ENCODE results near the gene ANKRD31. TPM values are rescaled to one million over a fixed set of nuclear protein-coding genes. Genes with fewer than 3 reads are reported as not detected.

The ANKRD31 gene
- total RNA-seq, 1 experiment from 2014 or later: not detected

GRCh38 chr5:75192804-75193203, 43.9 kb downstream of the ANKRD31 start:
- intact Hi-C loops (cut with micrococcal nuclease; ENCODE audit: unreplicated experiment): no loop called here
- no peak for DNase-seq (ENCODE audit: low read depth, low spot score)
- POLR2A ChIA-PET: no interaction called here

DNA sequence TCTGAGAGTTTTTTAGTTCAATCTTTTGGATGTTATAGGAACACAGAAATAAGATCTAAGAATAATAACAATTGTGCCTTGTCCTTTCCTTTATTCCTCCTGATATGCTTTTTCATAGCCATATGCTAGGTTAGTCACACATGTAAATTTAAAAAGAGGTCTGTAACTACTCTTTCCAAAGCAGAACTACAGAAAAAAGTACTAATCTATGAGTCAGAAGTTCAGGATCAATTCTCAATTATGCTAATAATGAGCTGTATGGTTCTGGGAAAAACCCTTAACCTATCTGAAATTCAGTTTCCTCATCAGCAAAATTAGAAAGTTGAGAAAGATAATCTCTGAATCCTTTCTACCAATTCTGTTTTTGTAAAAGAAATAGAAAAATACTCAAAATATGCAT, 44.4 kb downstream of the ANKRD31 start:
- no peak for TF ChIP-seq CTCF (IDR thresholded peaks at IDR 0.05)
- TF ChIP-seq SIN3A (IDR thresholded peaks at IDR 0.05; ENCODE audit: borderline replicate concordance, insufficient read depth, low read depth, low read length): no peak
- TF ChIP-seq POLR2AphosphoS5 (IDR thresholded peaks at IDR 0.05; ENCODE audit: low read depth, low read length): no peak
- in situ Hi-C loops (cut with HindIII; ENCODE audit: low pct_unique_long_range_greater_than_20kb, low sequenced_read_pairs): no loop called here
- POLR2A ChIA-PET: no interaction called here
- no peaks in the 10 kb centered on the region for H3K36me3 ChIP-seq (ENCODE audit: control insufficient read depth, insufficient read depth, low read length)
- no TSS peak for BruUV-seq (replicated peaks)
- H3K27ac ChIP-seq (ENCODE audit: low read length): no peak overlapping the region
- H3K4me1 ChIP-seq (ENCODE audit: control insufficient read depth, insufficient read depth, low read length): no peaks in the 10 kb centered on the region
- CTCF ChIA-PET: no interaction called here
- no peak for DNase-seq (ENCODE audit: low read depth, low spot score)
- H3K9me3 ChIP-seq (ENCODE audit: control insufficient read depth, insufficient read depth, low read depth, low read length): no peaks in the 10 kb centered on the region
- ATAC-seq: no peak
- H3K4me3 ChIP-seq (ENCODE audit: low read depth in 2 of 2, low read length in 2 of 2): no peak overlapping the region
- peaks cover 29% of the 10 kb centered on the region for H3K27me3 ChIP-seq (ENCODE audit: control insufficient read depth, insufficient read depth, low read length)
- intact Hi-C loops (cut with micrococcal nuclease; ENCODE audit: unreplicated experiment): no loop called here

More at GRCh38 chr5:75192804-75193203, 43.9 kb downstream of the ANKRD31 start:
- TF ChIP-seq POLR2AphosphoS5 (IDR thresholded peaks at IDR 0.05; ENCODE audit: low read depth, low read length) (no peak), TCF7L2 (IDR thresholded peaks at IDR 0.05; ENCODE audit: low read depth, low read length) (no peak), SIN3A (IDR thresholded peaks at IDR 0.05; ENCODE audit: borderline replicate concordance, insufficient read depth, low read depth, low read length) (no peak), CTCF (IDR thresholded peaks at IDR 0.05) (no peak)
- TF ChIP-seq, protein P1, sequence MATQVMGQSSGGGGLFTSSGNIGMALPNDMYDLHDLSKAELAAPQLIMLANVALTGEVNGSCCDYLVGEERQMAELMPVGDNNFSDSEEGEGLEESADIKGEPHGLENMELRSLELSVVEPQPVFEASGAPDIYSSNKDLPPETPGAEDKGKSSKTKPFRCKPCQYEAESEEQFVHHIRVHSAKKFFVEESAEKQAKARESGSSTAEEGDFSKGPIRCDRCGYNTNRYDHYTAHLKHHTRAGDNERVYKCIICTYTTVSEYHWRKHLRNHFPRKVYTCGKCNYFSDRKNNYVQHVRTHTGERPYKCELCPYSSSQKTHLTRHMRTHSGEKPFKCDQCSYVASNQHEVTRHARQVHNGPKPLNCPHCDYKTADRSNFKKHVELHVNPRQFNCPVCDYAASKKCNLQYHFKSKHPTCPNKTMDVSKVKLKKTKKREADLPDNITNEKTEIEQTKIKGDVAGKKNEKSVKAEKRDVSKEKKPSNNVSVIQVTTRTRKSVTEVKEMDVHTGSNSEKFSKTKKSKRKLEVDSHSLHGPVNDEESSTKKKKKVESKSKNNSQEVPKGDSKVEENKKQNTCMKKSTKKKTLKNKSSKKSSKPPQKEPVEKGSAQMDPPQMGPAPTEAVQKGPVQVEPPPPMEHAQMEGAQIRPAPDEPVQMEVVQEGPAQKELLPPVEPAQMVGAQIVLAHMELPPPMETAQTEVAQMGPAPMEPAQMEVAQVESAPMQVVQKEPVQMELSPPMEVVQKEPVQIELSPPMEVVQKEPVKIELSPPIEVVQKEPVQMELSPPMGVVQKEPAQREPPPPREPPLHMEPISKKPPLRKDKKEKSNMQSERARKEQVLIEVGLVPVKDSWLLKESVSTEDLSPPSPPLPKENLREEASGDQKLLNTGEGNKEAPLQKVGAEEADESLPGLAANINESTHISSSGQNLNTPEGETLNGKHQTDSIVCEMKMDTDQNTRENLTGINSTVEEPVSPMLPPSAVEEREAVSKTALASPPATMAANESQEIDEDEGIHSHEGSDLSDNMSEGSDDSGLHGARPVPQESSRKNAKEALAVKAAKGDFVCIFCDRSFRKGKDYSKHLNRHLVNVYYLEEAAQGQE (IDR thresholded peaks at IDR 0.05; ENCODE audit: insufficient read depth in 1 of 2, low read depth in 2 of 2, low read length in 1 of 2): no peak
- Histone ChIP-seq H3K4me1 (ENCODE audit: control insufficient read depth, insufficient read depth, low read length) (no peaks in the 10 kb centered on the region), H3K9me3 (ENCODE audit: control insufficient read depth, insufficient read depth, low read depth, low read length) (no peaks in the 10 kb centered on the region), H3K36me3 (ENCODE audit: control insufficient read depth, insufficient read depth, low read length) (no peaks in the 10 kb centered on the region), H3K27ac (ENCODE audit: low read length) (no peak overlapping the region), H3K27me3 (ENCODE audit: control insufficient read depth, insufficient read depth, low read length) (peaks cover 29% of the 10 kb centered on the region), H3K4me3 (ENCODE audit: low read depth in 2 of 2, low read length in 2 of 2) (no peak overlapping the region)
- no peak for ATAC-seq
- no TSS peak for BruUV-seq (replicated peaks)
- in situ Hi-C loops (cut with HindIII; ENCODE audit: low pct_unique_long_range_greater_than_20kb, low sequenced_read_pairs): no loop called here
- CTCF ChIA-PET: no interaction called here

Data from Panc1 (cell line).